ENCODE measurements around the gene ARMC12. TPM values are rescaled to one million over a fixed set of nuclear protein-coding genes. Genes with fewer than 3 reads are reported as not detected.

The ARMC12 gene
- total and polyA plus RNA-seq, 10 of the 15 experiments (the other 5 are each of a cell fraction or from before 2014, with no cell fraction given), result 0.10 to 1.6 (median 0.62) TPM

- POLR2A ChIA-PET, result interaction anchor here (1.0 to 2.4 kb wide), 10 partner anchors 10 to 144 kb away, joined by 3 to 13 read pairs (median 4); no protein-coding TSS in a partner anchor
- 3% methylated on average over 46 of the region's 57 CpGs for WGBS (ENCODE audit: insufficient coverage, insufficient replicate concordance, low lambda C conversion rate, missing lambda C conversion rate)
- H3K4me2 ChIP-seq (ENCODE audit: control insufficient read depth, insufficient read depth), result peak overlapping the region; percentile 83
- H3K4me1 ChIP-seq (ENCODE audit: control insufficient read depth, insufficient read depth, low read length), result peaks cover 58% of the 10 kb centered on the region
- intact Hi-C loops (cut with micrococcal nuclease; ENCODE audit: unreplicated experiment) (no loop called here), in situ Hi-C loops (cut with MboI) (no loop called here)
- peak overlapping the region; percentile 67 for H3K9ac ChIP-seq (ENCODE audit: control insufficient read depth, insufficient read depth, low read length)
- CTCF ChIA-PET, result interaction anchor here (1.2 to 2.7 kb wide), 8 partner anchors 8 to 144 kb away, joined by 3 to 10 read pairs (median 6); no protein-coding TSS in a partner anchor
- peak overlapping the region; percentile 83 for H2AFZ ChIP-seq (ENCODE audit: control insufficient read depth, low read depth, low read length)
- BruUV-seq (replicated peaks), result no TSS peak
- SMC1A ChIA-PET (ENCODE audit: uncharacterized antibody, unreplicated experiment), result interaction anchor here (0.7 to 2.5 kb wide), 13 partner anchors 8 to 104 kb away, joined by 3 to 17 read pairs (median 4); partner anchors contain the start of gene ARMC12
- ATAC-seq (peak; percentile 72), FAIRE-seq (peak; percentile 52), DNase-seq (ENCODE audit: low read depth, low spot score) (no peak)
- peak overlapping the region; percentile 82 for H3K4me3 ChIP-seq
- H4K20me1 ChIP-seq (ENCODE audit: control insufficient read depth, insufficient read depth), result no peaks in the 10 kb centered on the region
- no peaks in the 10 kb centered on the region for H3K36me3 ChIP-seq (ENCODE audit: control insufficient read depth in 2 of 2, insufficient read depth in 2 of 2, low read length in 1 of 2)
- no peaks in the 10 kb centered on the region for H3K27me3 ChIP-seq (replicated peaks in 1 of 2; ENCODE audit: control insufficient read depth in 2 of 2, insufficient read depth in 2 of 2, low read length in 1 of 2)
- H3K79me2 ChIP-seq (ENCODE audit: control insufficient read depth, insufficient read depth, low read length), result no peaks in the 10 kb centered on the region; the same call in 1 of the 2 replicates
- no peaks in the 10 kb centered on the region for H3K9me3 ChIP-seq (replicated peaks; ENCODE audit: control insufficient read depth, insufficient read depth, low read length)
- RAD21 ChIA-PET (ENCODE audit: unreplicated experiment), result interaction anchor here (1.0 to 2.3 kb wide), 12 partner anchors 9 to 140 kb away, joined by 3 to 22 read pairs (median 6); partner anchors contain the start of gene ARMC12
- H3K27ac ChIP-seq (ENCODE audit: control insufficient read depth, insufficient read depth), result peak overlapping the region; percentile 76
- TF ChIP-seq POLR2A (IDR thresholded peaks at IDR 0.05; ENCODE audit: low read depth, low read length), result peak; percentile 72
- no peak for TF ChIP-seq CHD4 (IDR thresholded peaks at IDR 0.05)
- TF ChIP-seq RB1 (IDR thresholded peaks at IDR 0.05; ENCODE audit: borderline replicate concordance), result peak; percentile 18; the same call in 1 of the 2 replicates
- 0 out of 4 replicates have a peak, but pooled peaks of 1 of the 2 experiments have one; percentile 18 for TF ChIP-seq EP300 (IDR thresholded peaks at IDR 0.05; ENCODE audit: borderline replicate concordance in 1 of 2, control insufficient read depth in 1 of 2, low read depth in 2 of 2, low read length in 2 of 2)
- TF ChIP-seq, protein P1, sequence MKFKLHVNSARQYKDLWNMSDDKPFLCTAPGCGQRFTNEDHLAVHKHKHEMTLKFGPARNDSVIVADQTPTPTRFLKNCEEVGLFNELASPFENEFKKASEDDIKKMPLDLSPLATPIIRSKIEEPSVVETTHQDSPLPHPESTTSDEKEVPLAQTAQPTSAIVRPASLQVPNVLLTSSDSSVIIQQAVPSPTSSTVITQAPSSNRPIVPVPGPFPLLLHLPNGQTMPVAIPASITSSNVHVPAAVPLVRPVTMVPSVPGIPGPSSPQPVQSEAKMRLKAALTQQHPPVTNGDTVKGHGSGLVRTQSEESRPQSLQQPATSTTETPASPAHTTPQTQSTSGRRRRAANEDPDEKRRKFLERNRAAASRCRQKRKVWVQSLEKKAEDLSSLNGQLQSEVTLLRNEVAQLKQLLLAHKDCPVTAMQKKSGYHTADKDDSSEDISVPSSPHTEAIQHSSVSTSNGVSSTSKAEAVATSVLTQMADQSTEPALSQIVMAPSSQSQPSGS (IDR thresholded peaks at IDR 0.05; ENCODE audit: low read length), result no peak
- TF ChIP-seq NR2C1 (IDR thresholded peaks at IDR 0.05), result no peak
- TF ChIP-seq SPI1 (IDR thresholded peaks at IDR 0.05; ENCODE audit: borderline replicate concordance, insufficient read depth, low read depth, low read length), result no peak
- TF ChIP-seq EZH2 (IDR thresholded peaks at IDR 0.05; ENCODE audit: borderline replicate concordance, control insufficient read depth, low read depth, low read length), result no peak
- no peak for TF ChIP-seq NFXL1 (IDR thresholded peaks at IDR 0.05; ENCODE audit: borderline replicate concordance)
- no peak for TF ChIP-seq NFYB (IDR thresholded peaks at IDR 0.05; ENCODE audit: insufficient read depth, low read depth, low read length)
- TF ChIP-seq CBFB (IDR thresholded peaks at IDR 0.05; ENCODE audit: low read depth), result no peak; the same call in 1 of the 2 replicates
- TF ChIP-seq GABPA (IDR thresholded peaks at IDR 0.05; ENCODE audit: low read depth), result no peak
- TF ChIP-seq SMARCA5 (IDR thresholded peaks at IDR 0.05), result no peak
- TF ChIP-seq RELA (IDR thresholded peaks at IDR 0.05; ENCODE audit: borderline replicate concordance, partially characterized antibody), result no peak
- 0 out of 2 replicates have a peak, but pooled peaks have one; percentile 5 for TF ChIP-seq ZNF592 (IDR thresholded peaks at IDR 0.05)
- TF ChIP-seq, protein P2, sequence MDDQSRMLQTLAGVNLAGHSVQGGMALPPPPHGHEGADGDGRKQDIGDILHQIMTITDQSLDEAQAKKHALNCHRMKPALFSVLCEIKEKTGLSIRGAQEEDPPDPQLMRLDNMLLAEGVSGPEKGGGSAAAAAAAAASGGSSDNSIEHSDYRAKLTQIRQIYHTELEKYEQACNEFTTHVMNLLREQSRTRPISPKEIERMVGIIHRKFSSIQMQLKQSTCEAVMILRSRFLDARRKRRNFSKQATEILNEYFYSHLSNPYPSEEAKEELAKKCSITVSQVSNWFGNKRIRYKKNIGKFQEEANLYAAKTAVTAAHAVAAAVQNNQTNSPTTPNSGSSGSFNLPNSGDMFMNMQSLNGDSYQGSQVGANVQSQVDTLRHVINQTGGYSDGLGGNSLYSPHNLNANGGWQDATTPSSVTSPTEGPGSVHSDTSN (IDR thresholded peaks at IDR 0.05; ENCODE audit: insufficient replicate concordance, low read depth, low read length), result no peak
Measured at GRCh38 chr6:35727935-35728682, 8.7 kb upstream of the ARMC12 start.

Measured in GM12878 (cell line).